Tibial nerve (tissue), 4 donors: ENCODE results near the gene VPS13D.

Source experiments
- EP300 ChIP-seq, 2 donors: sonication (generic); formaldehyde crosslinking; IDR thresholded peaks; one replicate each; pipeline ENCODE4 v1.6.1; 2017; ENCODE audit warnings: antibody characterized with exemption in 2 of 2, mild to moderate bottlenecking in 1 of 2
- TF ChIP-seq, protein P1 (sequence below), 5 experiments: fragments of 200-600 bp in 3 of 5; fragments of 450-650 bp in 2 of 5; sonication (generic) in 3 of 5; IDR thresholded peaks; one replicate each; pipeline ENCODE4 v1.5.1; 2016 to 2019; ENCODE audit warnings: antibody characterized with exemption in 5 of 5, mild to moderate bottlenecking in 3 of 5, moderate library complexity in 2 of 5

- TF ChIP-seq, protein P1, sequence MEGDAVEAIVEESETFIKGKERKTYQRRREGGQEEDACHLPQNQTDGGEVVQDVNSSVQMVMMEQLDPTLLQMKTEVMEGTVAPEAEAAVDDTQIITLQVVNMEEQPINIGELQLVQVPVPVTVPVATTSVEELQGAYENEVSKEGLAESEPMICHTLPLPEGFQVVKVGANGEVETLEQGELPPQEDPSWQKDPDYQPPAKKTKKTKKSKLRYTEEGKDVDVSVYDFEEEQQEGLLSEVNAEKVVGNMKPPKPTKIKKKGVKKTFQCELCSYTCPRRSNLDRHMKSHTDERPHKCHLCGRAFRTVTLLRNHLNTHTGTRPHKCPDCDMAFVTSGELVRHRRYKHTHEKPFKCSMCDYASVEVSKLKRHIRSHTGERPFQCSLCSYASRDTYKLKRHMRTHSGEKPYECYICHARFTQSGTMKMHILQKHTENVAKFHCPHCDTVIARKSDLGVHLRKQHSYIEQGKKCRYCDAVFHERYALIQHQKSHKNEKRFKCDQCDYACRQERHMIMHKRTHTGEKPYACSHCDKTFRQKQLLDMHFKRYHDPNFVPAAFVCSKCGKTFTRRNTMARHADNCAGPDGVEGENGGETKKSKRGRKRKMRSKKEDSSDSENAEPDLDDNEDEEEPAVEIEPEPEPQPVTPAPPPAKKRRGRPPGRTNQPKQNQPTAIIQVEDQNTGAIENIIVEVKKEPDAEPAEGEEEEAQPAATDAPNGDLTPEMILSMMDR (IDR thresholded peaks at IDR 0.05): no peak
- TF ChIP-seq EP300 (IDR thresholded peaks at IDR 0.05): no peak
Observed at GRCh38 chr1:12415038-12415466, 185.2 kb downstream of the VPS13D start.
